Kidney epithelial cell (primary cell): ENCODE results near the gene HNRNPA0. TPM values are rescaled to one million over a fixed set of nuclear protein-coding genes. Genes with fewer than 3 reads are reported as not detected.

ENCODE experiments used
- DNase-seq: peaks from one replicate; pipeline ENCODE4 v3.0.0-alpha.2; 2010; ENCODE audit warnings: low read depth
- H3K27me3 ChIP-seq: 2 replicates; pipeline ENCODE4 v1.6.0; 2011; ENCODE audit warnings: low read length; ENCODE audit not compliant: control insufficient read depth, insufficient read depth
- H3K36me3 ChIP-seq: 2 replicates; pipeline ENCODE4 v1.5.1; 2011; ENCODE audit warnings: low read length; ENCODE audit not compliant: control insufficient read depth, insufficient read depth
- H3K4me3 ChIP-seq: 2 replicates; pipeline ENCODE4 v1.5.1; 2011; ENCODE audit warnings: low read depth, mild to moderate bottlenecking, control low read depth, low read length
- CTCF ChIP-seq: IDR thresholded peaks from 2 replicates; pipeline ENCODE4 v1.5.1; 2011; ENCODE audit warnings: mild to moderate bottlenecking, moderate library complexity, low read length, control low read depth, inconsistent platforms; ENCODE audit not compliant: insufficient read depth, poor library complexity, severe bottlenecking
- total RNA-seq: library from RNA; depleted of rRNA; stranded (reverse); fragments of >200 nt; gene quantifications from 2 replicates; pipeline ENCODE4 v1.2.3, GENCODE V29; 2015

The HNRNPA0 gene
- total RNA-seq, 1 donor from 2014 or later = 14.7 TPM

GRCh38 chr5:137714494-137714893 lies 39.7 kb downstream of the HNRNPA0 start:
- no peak for TF ChIP-seq CTCF
- Histone ChIP-seq H3K36me3 (no peaks in the 10 kb centered on the region), H3K27me3 (no peaks in the 10 kb centered on the region), H3K4me3 (no peak overlapping the region)
- DNase-seq = no peak

- DNase-seq = no peak
- H3K27me3 ChIP-seq = no peaks in the 10 kb centered on the region
Measured at GRCh38 chr5:137712139-137712667, 42.0 kb downstream of the HNRNPA0 start.

GRCh38 chr5:137710086-137710485 lies 44.1 kb downstream of the HNRNPA0 start:
- H3K4me3 ChIP-seq = no peak overlapping the region
- TF ChIP-seq CTCF = no peak
- no peaks in the 10 kb centered on the region for H3K36me3 ChIP-seq
- no peaks in the 10 kb centered on the region for H3K27me3 ChIP-seq
- no peak for DNase-seq

More at GRCh38 chr5:137712139-137712667, 42.0 kb downstream of the HNRNPA0 start:
- no peak for TF ChIP-seq CTCF
- Histone ChIP-seq H3K36me3 (no peaks in the 10 kb centered on the region), H3K4me3 (no peak overlapping the region)

- Histone ChIP-seq H3K4me3 (no peak overlapping the region), H3K36me3 (no peaks in the 10 kb centered on the region), H3K27me3 (no peaks in the 10 kb centered on the region)
- TF ChIP-seq CTCF = no peak
- no peak for DNase-seq
Measured at GRCh38 chr5:137708796-137709559, 45.2 kb downstream of the HNRNPA0 start.

GRCh38 chr5:137708062-137708461 lies 46.1 kb downstream of the HNRNPA0 start:
- no peak for TF ChIP-seq CTCF
- H3K27me3 ChIP-seq = no peaks in the 10 kb centered on the region
- H3K4me3 ChIP-seq = no peak overlapping the region
- no peak for DNase-seq
- H3K36me3 ChIP-seq = no peaks in the 10 kb centered on the region
